Liver (tissue), 9 donors: ENCODE measurements around the gene CCRL2. TPM values are rescaled to one million over a fixed set of nuclear protein-coding genes. Genes with fewer than 3 reads are reported as not detected.

Experiments
- DNase-seq: peaks from one replicate; pipeline ENCODE4 v3.0.0-alpha.2; 2017; ENCODE audit warnings: low spot score
- H3K27ac ChIP-seq, 2 donors: one replicate each; pipeline ENCODE4 v1.7.0; 2013; ENCODE audit warnings: inconsistent platforms in 2 of 2, low read length in 2 of 2, control low read depth in 1 of 2, low read depth in 1 of 2, mild to moderate bottlenecking in 1 of 2
- H3K27me3 ChIP-seq, 4 donors: one replicate each; pipeline versions ENCODE4 v1.6.1 to v1.7.0; 2013; ENCODE audit warnings: low read length in 3 of 4, inconsistent platforms in 1 of 4, mild to moderate bottlenecking in 1 of 4, moderate library complexity in 1 of 4; ENCODE audit not compliant: control insufficient read depth in 4 of 4, insufficient read depth in 4 of 4
- H3K36me3 ChIP-seq, 4 donors: one replicate each; pipeline versions ENCODE4 v1.6.1 to v1.7.0; 2013; ENCODE audit warnings: low read length in 3 of 4, mild to moderate bottlenecking in 3 of 4, low read depth in 1 of 4, moderate library complexity in 1 of 4; ENCODE audit not compliant: control insufficient read depth in 4 of 4, insufficient read depth in 3 of 4
- H3K4me1 ChIP-seq, 4 donors: one replicate each; pipeline versions ENCODE4 v1.6.1 to v1.7.0; 2013; ENCODE audit warnings: low read length in 3 of 4, mild to moderate bottlenecking in 3 of 4, moderate library complexity in 1 of 4; ENCODE audit not compliant: control insufficient read depth in 4 of 4, insufficient read depth in 4 of 4
- H3K4me3 ChIP-seq, 3 donors: one replicate each; pipeline versions ENCODE4 v1.6.1 to v1.7.0; 2013; ENCODE audit warnings: low read length in 3 of 3, control low read depth in 1 of 3, low read depth in 1 of 3, mild to moderate bottlenecking in 1 of 3
- H3K9ac ChIP-seq, 2 donors: one replicate each; pipeline ENCODE4 v1.7.0; 2013; ENCODE audit warnings: low read length in 2 of 2, mild to moderate bottlenecking in 2 of 2, moderate library complexity in 2 of 2, control low read depth in 1 of 2, low read depth in 1 of 2
- H3K9me3 ChIP-seq, 4 donors: one replicate each; pipeline versions ENCODE4 v1.6.1 to v1.7.0; 2013; ENCODE audit warnings: low read length in 3 of 4; ENCODE audit not compliant: control insufficient read depth in 4 of 4
- ATF3 ChIP-seq: IDR thresholded peaks from 2 replicates; pipeline ENCODE4 v1.6.1; 2016; ENCODE audit warnings: antibody characterized with exemption
- CTCF ChIP-seq: fragments of 150-350 bp; IDR thresholded peaks from 2 replicates; pipeline ENCODE4 v1.5.1; 2017; ENCODE audit warnings: improper control_type of control experiment, low read depth, low read length; ENCODE audit not compliant: missing input control
- EGR1 ChIP-seq, 2 donors: IDR thresholded peaks; 2 replicates each; pipeline ENCODE4 v1.6.1; 2016 to 2018; ENCODE audit warnings: antibody characterized with exemption in 2 of 2, low read depth in 2 of 2
- FOXA1 ChIP-seq: IDR thresholded peaks from 2 replicates; pipeline ENCODE4 v1.6.1; 2016; ENCODE audit warnings: antibody characterized with exemption
- FOXA2 ChIP-seq: IDR thresholded peaks from 2 replicates; pipeline ENCODE4 v1.6.1; 2016; ENCODE audit warnings: antibody characterized with exemption
- GABPA ChIP-seq, 2 donors: IDR thresholded peaks in 1 of 2; conservative IDR thresholded peaks in 1 of 2; 2 replicates each; pipeline ENCODE4 v1.6.1; 2016; ENCODE audit warnings: antibody characterized with exemption in 2 of 2, mild to moderate bottlenecking in 1 of 2, moderate library complexity in 1 of 2
- HNF4A ChIP-seq, 2 donors: conservative IDR thresholded peaks; 2 replicates each; pipeline ENCODE4 v1.6.1; 2016; ENCODE audit warnings: antibody characterized with exemption in 2 of 2, mild to moderate bottlenecking in 2 of 2
- HNF4G ChIP-seq: IDR thresholded peaks from 2 replicates; pipeline ENCODE4 v1.6.1; 2016; ENCODE audit warnings: antibody characterized with exemption
- JUND ChIP-seq, 2 donors: IDR thresholded peaks; 2 replicates each; pipeline ENCODE4 v1.6.1; 2016; ENCODE audit warnings: antibody characterized with exemption in 2 of 2
- MAX ChIP-seq: IDR thresholded peaks from 2 replicates; pipeline ENCODE4 v1.6.1; 2016; ENCODE audit warnings: antibody characterized with exemption
- NR2F2 ChIP-seq: IDR thresholded peaks from 2 replicates; pipeline ENCODE4 v1.6.1; 2016; ENCODE audit warnings: antibody characterized with exemption
- RAD21 ChIP-seq, 2 donors: IDR thresholded peaks; 2 replicates each; pipeline ENCODE4 v1.6.1; 2016; ENCODE audit warnings: antibody characterized with exemption in 2 of 2, mild to moderate bottlenecking in 2 of 2
- REST ChIP-seq: IDR thresholded peaks from 2 replicates; pipeline ENCODE4 v1.6.1; 2016; ENCODE audit warnings: antibody characterized with exemption, mild to moderate bottlenecking
- RXRA ChIP-seq, 2 donors: IDR thresholded peaks; 2 replicates each; pipeline ENCODE4 v1.6.1; 2017 to 2018; ENCODE audit warnings: antibody characterized with exemption in 2 of 2, mild to moderate bottlenecking in 1 of 2
- SP1 ChIP-seq: IDR thresholded peaks from 2 replicates; pipeline ENCODE4 v1.6.1; 2018; ENCODE audit warnings: antibody characterized with exemption, mild to moderate bottlenecking
- TAF1 ChIP-seq: conservative IDR thresholded peaks from 2 replicates; pipeline ENCODE4 v1.6.1; 2016; ENCODE audit warnings: antibody characterized with exemption, mild to moderate bottlenecking
- YY1 ChIP-seq: IDR thresholded peaks from 2 replicates; pipeline ENCODE4 v1.6.1; 2016; ENCODE audit warnings: antibody characterized with exemption, mild to moderate bottlenecking
- ZBTB33 ChIP-seq: IDR thresholded peaks from 2 replicates; pipeline ENCODE4 v1.6.1; 2016; ENCODE audit warnings: antibody characterized with exemption
- WGBS: extraction: QIAGEN DNeasy Blood & Tissue Kit; methylation state at CpG from one replicate; pipeline ENCODE4 v1.1.7; 2013; 5-methylcytosine and 5-hydroxymethylcytosine counted together
- polyA plus RNA-seq, 2 donors: library from polyadenylated mRNA; stranded (reverse) in 1 of 2; unstranded in 1 of 2; fragments of 200-250 nt in 1 of 2; fragments of >200 nt in 1 of 2; fragmentation: Nextera tagmentation in 1 of 2; extraction: Ambion mirVana in 1 of 2; gene quantifications; one replicate each; pipeline versions ENCODE4 v1.2.1 to v1.2.3, GENCODE V29; 2013 to 2015
- total RNA-seq, 2 donors: library from RNA; depleted of rRNA; stranded (reverse); fragments of >200 nt; gene quantifications; one replicate each; pipeline ENCODE4 v1.2.3, GENCODE V29; 2014
- donor health status: healthy.
- donor health status: healthy.
- donor health status: healthy.
- donor health status: healthy.
- donor health status: healthy.

Gene CCRL2
- total and polyA plus RNA-seq, 4 donors, result 0.51 to 9.0 (median 0.81) TPM

GRCh38 chr3:46359733-46360493 lies 47.1 kb upstream of the CCRL2 start:
- Histone ChIP-seq H3K27me3 (no peaks in the 10 kb centered on the region), H3K9ac (no peak overlapping the region), H3K36me3 (no peaks in the 10 kb centered on the region), H3K4me3 (no peak overlapping the region), H3K27ac (no peak overlapping the region), H3K4me1 (peaks cover 0 to 3% (median 0%) of the 10 kb centered on the region in 4 donors), H3K9me3 (no peaks in the 10 kb centered on the region)
- 77% methylated on average over 11 of the region's 11 CpGs for WGBS
- no peak for DNase-seq
- TF ChIP-seq TAF1 (no peak), CTCF (no peak), RXRA (IDR thresholded peaks at IDR 0.05) (no peak), REST (no peak), YY1 (no peak), NR2F2 (no peak), GABPA (IDR thresholded peaks at IDR 0.05 in 1 of 2, conservative IDR thresholded peaks at IDR 0.05 in 1 of 2) (no peak), FOXA1 (no peak), RAD21 (IDR thresholded peaks at IDR 0.05) (no peak), ATF3 (no peak), ZBTB33 (no peak), FOXA2 (no peak), SP1 (no peak), HNF4A (conservative IDR thresholded peaks at IDR 0.05) (no peak), MAX (no peak), EGR1 (IDR thresholded peaks at IDR 0.05; ENCODE audit: low read depth in 2 of 2) (no peak), HNF4G (no peak), JUND (IDR thresholded peaks at IDR 0.05) (no peak)
